Naive B cell (primary cell): ENCODE data around the gene EPSTI1. TPM values are rescaled to one million over a fixed set of nuclear protein-coding genes. Genes with fewer than 3 reads are reported as not detected.
"Not testable (repeated sequence)": the region's sequence is repeated elsewhere in the genome, so short reads cannot be mapped to it uniquely, and the experiment has no call there.

Experiments
- ATAC-seq, 2 donors: fragments of 150-1000 bp; cut with Tn5 transposase; 2 replicates each; pipeline ENCODE4 v1.10.0; 2021; ENCODE audit warnings: low read depth in 2 of 2, mild to moderate bottlenecking in 2 of 2, moderate library complexity in 2 of 2
- DNase-seq: peaks from one replicate; pipeline ENCODE4 v3.0.0; 2022
- H3K27ac Mint-ChIP-seq, 6 donors: one replicate each; pipeline ENCODE4 v1.8.0; 2020 to 2022; ENCODE audit warnings: mild to moderate bottlenecking in 6 of 6, mixed read lengths in 6 of 6, moderate library complexity in 5 of 6, inconsistent platforms in 2 of 6
- H3K27me3 Mint-ChIP-seq, 3 donors: one replicate each; pipeline ENCODE4 v1.8.0; 2021 to 2022; ENCODE audit warnings: mixed read lengths in 3 of 3, mild to moderate bottlenecking in 1 of 3
- H3K36me3 Mint-ChIP-seq, 2 donors: one replicate each; pipeline ENCODE4 v1.8.0; 2020 to 2022; ENCODE audit warnings: mixed read lengths in 2 of 2, inconsistent platforms in 1 of 2, mild to moderate bottlenecking in 1 of 2
- H3K4me1 Mint-ChIP-seq, 3 donors: one replicate each; pipeline ENCODE4 v1.8.0; 2020 to 2022; ENCODE audit warnings: mixed read lengths in 3 of 3, inconsistent platforms in 1 of 3, mild to moderate bottlenecking in 1 of 3, moderate library complexity in 1 of 3
- H3K4me3 Mint-ChIP-seq, 8 donors: one replicate each; pipeline ENCODE4 v1.8.0; 2020 to 2022; ENCODE audit warnings: mild to moderate bottlenecking in 8 of 8, mixed read lengths in 8 of 8, moderate library complexity in 8 of 8, inconsistent platforms in 2 of 8
- H3K9me3 Mint-ChIP-seq, 7 donors: one replicate each; pipeline ENCODE4 v1.8.0; 2020 to 2022; ENCODE audit warnings: mixed read lengths in 7 of 7, mild to moderate bottlenecking in 5 of 7, inconsistent platforms in 2 of 7, moderate library complexity in 1 of 7
- polyA plus RNA-seq, 6 donors: library from polyadenylated mRNA; unstranded; fragments of 300-500 nt; fragmentation: Illumina TruSeq; gene quantifications; one replicate each; pipeline ENCODE4 v1.2.3, GENCODE V29; 2021; ENCODE audit warnings: low read depth in 6 of 6

Gene EPSTI1
- polyA plus RNA-seq, 6 donors from 2014 or later = 13.5 to 58.6 (median 26.4) TPM

GRCh38 chr13:42873081-42873480 lies 119.0 kb downstream of the EPSTI1 start:
- peaks cover 0 to 28% (median 0%) of the 10 kb centered on the region in 3 donors for H3K27me3 Mint-ChIP-seq
- no peak overlapping the region for H3K27ac Mint-ChIP-seq
- no peak overlapping the region for H3K4me3 Mint-ChIP-seq
- no peak for DNase-seq
- peaks cover 16 to 22% (median 20%) of the 10 kb centered on the region in 3 donors for H3K4me1 Mint-ChIP-seq
- no peaks in the 10 kb centered on the region for H3K9me3 Mint-ChIP-seq
- ATAC-seq = no peak
- H3K36me3 Mint-ChIP-seq = no peaks in the 10 kb centered on the region

- no peaks in the 10 kb centered on the region for H3K9me3 Mint-ChIP-seq
- ATAC-seq (no peak), DNase-seq (no peak)
- peaks cover 0 to 43% (median 0%) of the 10 kb centered on the region in 3 donors for H3K27me3 Mint-ChIP-seq
- H3K27ac Mint-ChIP-seq = no peak overlapping the region
- no peak overlapping the region for H3K4me3 Mint-ChIP-seq
- no peaks in the 10 kb centered on the region for H3K4me1 Mint-ChIP-seq
- no peaks in the 10 kb centered on the region for H3K36me3 Mint-ChIP-seq
These were observed 124.8 kb downstream of the EPSTI1 start for GRCh38 chr13:42867232-42867631.

- no peak overlapping the region for H3K27ac Mint-ChIP-seq
- peaks cover 0 to 30% (median 9%) of the 10 kb centered on the region in 3 donors for H3K27me3 Mint-ChIP-seq
- peaks cover 0 to 4% (median 0%) of the 10 kb centered on the region in 7 donors for H3K9me3 Mint-ChIP-seq
- ATAC-seq (no peak), DNase-seq (no peak)
- no peaks in the 10 kb centered on the region for H3K4me1 Mint-ChIP-seq
- H3K4me3 Mint-ChIP-seq = no peak overlapping the region
- no peaks in the 10 kb centered on the region for H3K36me3 Mint-ChIP-seq
These were observed 126.3 kb downstream of the EPSTI1 start for GRCh38 chr13:42865768-42866102.

- H3K9me3 Mint-ChIP-seq = peaks cover 0 to 4% (median 0%) of the 10 kb centered on the region in 7 donors
- no peak for DNase-seq
- H3K4me3 Mint-ChIP-seq = no peak overlapping the region
- H3K36me3 Mint-ChIP-seq = no peaks in the 10 kb centered on the region
- H3K4me1 Mint-ChIP-seq = no peaks in the 10 kb centered on the region
- peak overlapping the region in 1 of 6 donors; percentile 2 for H3K27ac Mint-ChIP-seq
- peaks cover 0 to 26% (median 9%) of the 10 kb centered on the region in 3 donors for H3K27me3 Mint-ChIP-seq
- ATAC-seq = no peak
These were observed 126.9 kb downstream of the EPSTI1 start for GRCh38 chr13:42864952-42865767.

- ATAC-seq = not testable (repeated sequence)
These were observed 129.7 kb downstream of the EPSTI1 start for GRCh38 chr13:42862370-42862769.

GRCh38 chr13:42860485-42860884 lies 131.6 kb downstream of the EPSTI1 start:
- Mint-ChIP-seq H3K27me3 (peaks cover 0 to 15% (median 9%) of the 10 kb centered on the region in 3 donors), H3K27ac (no peak overlapping the region), H3K4me1 (no peaks in the 10 kb centered on the region), H3K4me3 (no peak overlapping the region), H3K36me3 (no peaks in the 10 kb centered on the region), H3K9me3 (peaks cover 0 to 4% (median 0%) of the 10 kb centered on the region in 7 donors)
- DNase-seq (no peak), ATAC-seq (no peak)

More at GRCh38 chr13:42862370-42862769, 129.7 kb downstream of the EPSTI1 start:
- peaks cover 0 to 15% (median 9%) of the 10 kb centered on the region in 3 donors for H3K27me3 Mint-ChIP-seq
- not testable (repeated sequence) for DNase-seq, H3K4me3 Mint-ChIP-seq, H3K4me1 Mint-ChIP-seq, H3K27ac Mint-ChIP-seq, H3K36me3 Mint-ChIP-seq, H3K9me3 Mint-ChIP-seq

GRCh38 chr13:42859760-42860159 lies 132.3 kb downstream of the EPSTI1 start:
- peaks cover 0 to 4% (median 0%) of the 10 kb centered on the region in 7 donors for H3K9me3 Mint-ChIP-seq
- H3K27me3 Mint-ChIP-seq = peaks cover 0 to 9% (median 9%) of the 10 kb centered on the region in 3 donors
- ATAC-seq = no peak
- H3K36me3 Mint-ChIP-seq = no peaks in the 10 kb centered on the region
- no peak overlapping the region for H3K4me3 Mint-ChIP-seq
- H3K4me1 Mint-ChIP-seq = no peaks in the 10 kb centered on the region
- DNase-seq = no peak
- no peak overlapping the region for H3K27ac Mint-ChIP-seq

GRCh38 chr13:42855410-42855809 lies 136.6 kb downstream of the EPSTI1 start:
- no peak for ATAC-seq
- Mint-ChIP-seq H3K27ac (peak overlapping the region in 1 of 6 donors; percentile 53), H3K4me3 (no peak overlapping the region)

GRCh38 chr13:42852136-42852535 lies 139.9 kb downstream of the EPSTI1 start:
- Mint-ChIP-seq H3K9me3 (peaks cover 0 to 1% (median 0%) of the 10 kb centered on the region in 7 donors), H3K4me1 (no peaks in the 10 kb centered on the region), H3K4me3 (no peak overlapping the region), H3K27me3 (peaks cover 0 to 14% (median 4%) of the 10 kb centered on the region in 3 donors), H3K27ac (no peak overlapping the region), H3K36me3 (no peaks in the 10 kb centered on the region)
- ATAC-seq = no peak
- DNase-seq = no peak

More at GRCh38 chr13:42855410-42855809, 136.6 kb downstream of the EPSTI1 start:
- no peaks in the 10 kb centered on the region for H3K4me1 Mint-ChIP-seq
- no peaks in the 10 kb centered on the region for H3K36me3 Mint-ChIP-seq
- peaks cover 0 to 14% (median 0%) of the 10 kb centered on the region in 3 donors for H3K27me3 Mint-ChIP-seq
- H3K9me3 Mint-ChIP-seq = peaks cover 0 to 2% (median 0%) of the 10 kb centered on the region in 7 donors
- DNase-seq = no peak

- H3K27ac Mint-ChIP-seq = no peak overlapping the region
- no peaks in the 10 kb centered on the region for H3K9me3 Mint-ChIP-seq
- no peak overlapping the region for H3K4me3 Mint-ChIP-seq
- no peak for ATAC-seq
- DNase-seq = no peak
- no peaks in the 10 kb centered on the region for H3K36me3 Mint-ChIP-seq
- peaks cover 0 to 9% (median 4%) of the 10 kb centered on the region in 3 donors for H3K27me3 Mint-ChIP-seq
- H3K4me1 Mint-ChIP-seq = no peaks in the 10 kb centered on the region
These were observed 142.8 kb downstream of the EPSTI1 start for GRCh38 chr13:42849200-42849599.

- Mint-ChIP-seq H3K4me3 (no peak overlapping the region), H3K36me3 (no peaks in the 10 kb centered on the region), H3K4me1 (no peaks in the 10 kb centered on the region), H3K27ac (no peak overlapping the region), H3K27me3 (peaks cover 0 to 7% (median 4%) of the 10 kb centered on the region in 3 donors), H3K9me3 (no peaks in the 10 kb centered on the region)
- ATAC-seq = no peak
- no peak for DNase-seq
These were observed 144.0 kb downstream of the EPSTI1 start for GRCh38 chr13:42847891-42848663.

- no peak overlapping the region for H3K4me3 Mint-ChIP-seq
- ATAC-seq = no peak
- H3K36me3 Mint-ChIP-seq = no peaks in the 10 kb centered on the region
- no peaks in the 10 kb centered on the region for H3K9me3 Mint-ChIP-seq
- no peak for DNase-seq
- H3K4me1 Mint-ChIP-seq = no peaks in the 10 kb centered on the region
- H3K27ac Mint-ChIP-seq = no peak overlapping the region
- no peaks in the 10 kb centered on the region for H3K27me3 Mint-ChIP-seq
These were observed 154.9 kb downstream of the EPSTI1 start for GRCh38 chr13:42836930-42837690.
